Activated CD8-positive, alpha-beta T cell treated with anti-CD3 and anti-CD28 coated beads for 36 hours (primary cell): ENCODE results near the gene STX1A. TPM values are rescaled to one million over a fixed set of nuclear protein-coding genes. Genes with fewer than 3 reads are reported as not detected.

Experiments used
- ATAC-seq: fragments of 200-7000 bp; cut with Tn5 transposase; one replicate; pipeline ENCODE4 v1.10.0; 2021; ENCODE audit warnings: mild to moderate bottlenecking, moderate library complexity
- CTCF ChIA-PET: fragments of 350-600 bp; sonication (Branson Sonifier 250); formaldehyde crosslinking; loops from one replicate; lab custom pipeline; 2021; ENCODE audit warnings: antibody characterized with exemption; lab: Charles Lee
- POLR2A ChIA-PET: fragments of 350-600 bp; sonication (Branson Sonifier 250); formaldehyde crosslinking; loops from one replicate; lab custom pipeline; 2021; ENCODE audit warnings: antibody characterized with exemption; lab: Charles Lee
- DNase-seq: peaks from one replicate; pipeline ENCODE4 v3.0.0-alpha.2; 2020
- H3K27ac Mint-ChIP-seq: one replicate; pipeline ENCODE4 v1.8.0; 2021; ENCODE audit warnings: mild to moderate bottlenecking, mixed read lengths
- H3K27me3 Mint-ChIP-seq: one replicate; pipeline ENCODE4 v1.8.0; 2021; ENCODE audit warnings: mixed read lengths
- H3K36me3 Mint-ChIP-seq: one replicate; pipeline ENCODE4 v1.8.0; 2021; ENCODE audit warnings: low read depth, mixed read lengths
- H3K4me1 Mint-ChIP-seq: one replicate; pipeline ENCODE4 v1.8.0; 2021; ENCODE audit warnings: low read depth, mixed read lengths
- H3K4me3 Mint-ChIP-seq: one replicate; pipeline ENCODE4 v1.8.0; 2021; ENCODE audit warnings: mild to moderate bottlenecking, moderate library complexity, mixed read lengths
- H3K9me3 Mint-ChIP-seq: one replicate; pipeline ENCODE4 v1.8.0; 2021; ENCODE audit warnings: mixed read lengths
- intact Hi-C: fragments of 100-400 bp; cut with micrococcal nuclease; formaldehyde crosslinking; loops from one replicate; pipeline ENCODE4 v1.10.0; 2022
- total RNA-seq, 2 experiments: library from RNA; stranded (reverse); gene quantifications; one replicate each; pipeline ENCODE4 v1.2.3, GENCODE V29; 2021
- TF ChIP-seq, protein P1 (sequence below): fragments of 200-600 bp; IDR thresholded peaks from one replicate; pipeline ENCODE4 v1.8.0; 2022; ENCODE audit warnings: antibody characterized with exemption, mild to moderate bottlenecking

Gene STX1A
- total RNA-seq, 2 experiments from 2014 or later, result 11.4 to 11.5 TPM

DNA sequence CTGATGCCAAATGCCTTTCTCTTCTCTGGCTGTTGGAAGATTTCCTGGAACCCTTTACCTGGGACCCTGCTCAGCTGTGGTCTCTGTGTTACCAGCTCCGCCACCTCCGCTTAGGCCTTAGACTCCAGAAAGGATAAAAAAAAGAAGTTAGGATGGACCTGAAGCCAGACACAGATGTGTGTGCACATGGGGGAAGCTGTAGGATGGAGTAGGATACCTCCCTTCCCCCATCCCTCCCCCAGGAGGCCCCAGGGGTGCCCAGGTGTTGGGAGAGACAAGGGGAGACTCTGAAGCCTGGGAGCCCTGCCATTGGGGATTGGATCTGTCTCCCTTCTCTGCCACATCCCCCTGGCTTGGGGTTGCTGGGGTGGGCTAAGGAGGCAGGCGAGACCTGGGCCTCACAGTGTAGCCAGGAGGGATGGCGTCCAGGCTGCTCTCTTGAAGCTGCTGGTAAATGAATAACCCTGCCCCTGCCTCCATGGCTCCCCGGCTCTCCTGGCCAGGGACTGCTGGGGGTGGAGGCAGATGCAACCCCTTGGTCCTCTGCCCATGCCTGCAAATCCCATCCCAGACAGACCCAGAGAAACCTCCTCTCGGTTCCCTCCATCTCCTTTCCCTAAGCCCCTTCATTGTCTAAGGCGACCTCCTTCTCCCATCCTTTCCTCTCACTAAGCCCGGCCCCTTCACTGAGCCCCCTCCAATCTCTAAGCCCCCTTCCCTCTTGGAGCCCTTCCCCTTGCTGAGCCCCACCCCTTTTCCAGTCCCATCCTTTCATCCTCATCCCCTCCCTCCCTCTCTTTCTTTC lies 42.6 kb upstream of the STX1A start:
- intact Hi-C loops, result no loop called here

DNA sequence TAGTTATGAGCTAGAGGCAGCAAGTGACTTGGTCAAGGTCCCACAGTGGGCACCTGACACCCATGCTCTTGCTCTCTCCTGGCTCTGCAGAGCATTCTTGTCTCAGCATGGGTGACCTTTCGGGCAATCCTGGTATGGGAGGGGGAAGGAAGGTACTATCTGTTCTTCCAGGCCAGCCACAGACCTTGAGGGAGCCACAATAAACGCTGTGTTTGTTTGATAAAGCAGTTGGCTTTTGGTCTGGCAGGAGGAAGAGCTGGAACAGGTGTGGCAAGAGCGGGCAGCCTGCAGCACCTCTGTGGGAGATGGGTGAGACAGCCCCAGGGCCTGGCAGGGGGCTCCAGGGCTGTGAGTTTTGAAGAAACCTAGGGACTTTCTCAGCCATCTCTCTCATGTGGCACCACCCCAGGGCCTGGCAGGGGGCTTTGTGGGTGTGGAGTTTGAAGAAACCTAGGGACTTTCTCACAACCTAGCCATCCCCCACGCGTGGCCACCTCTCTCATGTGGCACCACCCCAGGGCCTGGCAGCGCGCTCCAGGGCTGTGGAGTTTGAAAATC lies 39.2 kb upstream of the STX1A start:
- CTCF ChIA-PET, result interaction anchor here (1.3 kb wide), 1 partner anchor 152 kb away, joined by 3 read pairs; no protein-coding TSS in a partner anchor
- DNase-seq (no peak), ATAC-seq (no peak)
- no peaks in the 10 kb centered on the region for H3K36me3 Mint-ChIP-seq
- H3K27ac Mint-ChIP-seq, result no peak overlapping the region
- no peak overlapping the region for H3K4me3 Mint-ChIP-seq
- H3K27me3 Mint-ChIP-seq, result no peaks in the 10 kb centered on the region
- intact Hi-C loops, result no loop called here
- no peaks in the 10 kb centered on the region for H3K9me3 Mint-ChIP-seq
- TF ChIP-seq, protein P1, sequence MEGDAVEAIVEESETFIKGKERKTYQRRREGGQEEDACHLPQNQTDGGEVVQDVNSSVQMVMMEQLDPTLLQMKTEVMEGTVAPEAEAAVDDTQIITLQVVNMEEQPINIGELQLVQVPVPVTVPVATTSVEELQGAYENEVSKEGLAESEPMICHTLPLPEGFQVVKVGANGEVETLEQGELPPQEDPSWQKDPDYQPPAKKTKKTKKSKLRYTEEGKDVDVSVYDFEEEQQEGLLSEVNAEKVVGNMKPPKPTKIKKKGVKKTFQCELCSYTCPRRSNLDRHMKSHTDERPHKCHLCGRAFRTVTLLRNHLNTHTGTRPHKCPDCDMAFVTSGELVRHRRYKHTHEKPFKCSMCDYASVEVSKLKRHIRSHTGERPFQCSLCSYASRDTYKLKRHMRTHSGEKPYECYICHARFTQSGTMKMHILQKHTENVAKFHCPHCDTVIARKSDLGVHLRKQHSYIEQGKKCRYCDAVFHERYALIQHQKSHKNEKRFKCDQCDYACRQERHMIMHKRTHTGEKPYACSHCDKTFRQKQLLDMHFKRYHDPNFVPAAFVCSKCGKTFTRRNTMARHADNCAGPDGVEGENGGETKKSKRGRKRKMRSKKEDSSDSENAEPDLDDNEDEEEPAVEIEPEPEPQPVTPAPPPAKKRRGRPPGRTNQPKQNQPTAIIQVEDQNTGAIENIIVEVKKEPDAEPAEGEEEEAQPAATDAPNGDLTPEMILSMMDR, result no peak
- H3K4me1 Mint-ChIP-seq, result no peaks in the 10 kb centered on the region
- POLR2A ChIA-PET, result no interaction called here

More for the DNA sequence above, 42.6 kb upstream of the STX1A start:
- no peak overlapping the region for H3K27ac Mint-ChIP-seq
- H3K4me1 Mint-ChIP-seq, result no peaks in the 10 kb centered on the region
- H3K9me3 Mint-ChIP-seq, result no peaks in the 10 kb centered on the region
- peaks cover 3% of the 10 kb centered on the region for H3K27me3 Mint-ChIP-seq
- TF ChIP-seq, protein P1, result no peak
- POLR2A ChIA-PET, result no interaction called here
- no peaks in the 10 kb centered on the region for H3K36me3 Mint-ChIP-seq
- no peak overlapping the region for H3K4me3 Mint-ChIP-seq
- no peak for ATAC-seq
- CTCF ChIA-PET, result no interaction called here
- DNase-seq, result no peak

- H3K4me3 Mint-ChIP-seq, result no peak overlapping the region
- POLR2A ChIA-PET, result interaction anchor here (0.9 to 1.9 kb wide), 2 partner anchors 12 to 22 kb away, joined by 3 to 5 read pairs; partner anchors contain the start of gene ABHD11
Observed at GRCh38 chr7:73749931-73750776, 30.7 kb upstream of the STX1A start.

GRCh38 chr7:73746378-73746777 lies 26.9 kb upstream of the STX1A start:
- ChIA-PET CTCF (interaction anchor here (1.0 to 2.7 kb wide), 4 partner anchors 12 to 139 kb away, joined by 3 to 11 read pairs (median 3); no protein-coding TSS in a partner anchor), POLR2A (no interaction called here)
- TF ChIP-seq, protein P1, result no peak
- H3K4me1 Mint-ChIP-seq, result no peaks in the 10 kb centered on the region
- DNase-seq (no peak), ATAC-seq (no peak)
- H3K36me3 Mint-ChIP-seq, result no peaks in the 10 kb centered on the region
- H3K27ac Mint-ChIP-seq, result no peak overlapping the region
- H3K9me3 Mint-ChIP-seq, result no peaks in the 10 kb centered on the region
- no peaks in the 10 kb centered on the region for H3K27me3 Mint-ChIP-seq
- no peak overlapping the region for H3K4me3 Mint-ChIP-seq
- intact Hi-C loops, result no loop called here

More at GRCh38 chr7:73749931-73750776, 30.7 kb upstream of the STX1A start:
- ATAC-seq, result no peak
- intact Hi-C loops, result no loop called here
- CTCF ChIA-PET, result no interaction called here
- H3K4me1 Mint-ChIP-seq, result no peaks in the 10 kb centered on the region
- no peak overlapping the region for H3K27ac Mint-ChIP-seq
- peaks cover 2% of the 10 kb centered on the region for H3K27me3 Mint-ChIP-seq
- TF ChIP-seq, protein P1, result no peak
- no peaks in the 10 kb centered on the region for H3K9me3 Mint-ChIP-seq
- DNase-seq, result no peak
- H3K36me3 Mint-ChIP-seq, result no peaks in the 10 kb centered on the region
